Measurements from ENCODE around the gene SPTBN4. TPM values are rescaled to one million over a fixed set of nuclear protein-coding genes. Genes with fewer than 3 reads are reported as not detected.

The SPTBN4 gene
- total and polyA plus RNA-seq, 2 donors (not counting 1 experiment from before 2014, with no cell fraction given): 1.3 to 6.6 TPM

GRCh38 chr19:40616941-40617340 is 150.1 kb downstream of the SPTBN4 start:
- H3K79me2 ChIP-seq (ENCODE audit: control insufficient read depth, insufficient read depth, low read length): no peaks in the 10 kb centered on the region
- H3K4me3 ChIP-seq (replicated peaks in 1 of 4; ENCODE audit: control extremely low read depth in 1 of 4, insufficient read depth in 1 of 4, low read depth in 3 of 4, low read length in 4 of 4): no peak overlapping the region
- H3K9me3 ChIP-seq (ENCODE audit: control insufficient read depth, insufficient read depth, low read depth, low read length): no peaks in the 10 kb centered on the region
- no peak for DNase-seq (ENCODE audit: low read depth in 2 of 2)
- H2AFZ ChIP-seq (ENCODE audit: low read length): no peak overlapping the region
- peaks cover 6% of the 10 kb centered on the region for H3K36me3 ChIP-seq (ENCODE audit: control insufficient read depth, insufficient read depth, low read length)
- no peaks in the 10 kb centered on the region for H3K27me3 ChIP-seq (ENCODE audit: control insufficient read depth, insufficient read depth, low read length)
- H3K4me2 ChIP-seq (ENCODE audit: extremely low read depth, insufficient read depth, low read length): no peak overlapping the region
- H3K4me1 ChIP-seq (ENCODE audit: control insufficient read depth, extremely low read depth, insufficient read depth, low read length): peaks cover 6% of the 10 kb centered on the region
- no peak overlapping the region for H3K9ac ChIP-seq (ENCODE audit: insufficient read depth, low read length)
- H3K27ac ChIP-seq (ENCODE audit: insufficient read depth, low read length): no peak overlapping the region
- TF ChIP-seq EZH2 (IDR thresholded peaks at IDR 0.05; ENCODE audit: low read length, missing control alignments): no peak
- no peak for TF ChIP-seq CTCF (conservative IDR thresholded peaks at IDR 0.05 in 1 of 2, IDR thresholded peaks at IDR 0.05 in 1 of 2; ENCODE audit: low read depth in 1 of 2, low read length in 2 of 2)
- no peaks in the 10 kb centered on the region for H4K20me1 ChIP-seq (ENCODE audit: control insufficient read depth, extremely low read depth, insufficient read depth, low read length)

- Histone ChIP-seq H3K4me1 (ENCODE audit: control insufficient read depth, extremely low read depth, insufficient read depth, low read length) (peaks cover 6% of the 10 kb centered on the region), H3K36me3 (ENCODE audit: control insufficient read depth, insufficient read depth, low read length) (peaks cover 8% of the 10 kb centered on the region), H3K4me2 (ENCODE audit: extremely low read depth, insufficient read depth, low read length) (no peak overlapping the region), H3K4me3 (replicated peaks in 1 of 4; ENCODE audit: control extremely low read depth in 1 of 4, insufficient read depth in 1 of 4, low read depth in 3 of 4, low read length in 4 of 4) (no peak overlapping the region), H3K79me2 (ENCODE audit: control insufficient read depth, insufficient read depth, low read length) (no peaks in the 10 kb centered on the region), H4K20me1 (ENCODE audit: control insufficient read depth, extremely low read depth, insufficient read depth, low read length) (no peaks in the 10 kb centered on the region), H3K27me3 (ENCODE audit: control insufficient read depth, insufficient read depth, low read length) (no peaks in the 10 kb centered on the region), H3K9ac (ENCODE audit: insufficient read depth, low read length) (no peak overlapping the region), H3K27ac (ENCODE audit: insufficient read depth, low read length) (no peak overlapping the region), H2AFZ (ENCODE audit: low read length) (no peak overlapping the region), H3K9me3 (ENCODE audit: control insufficient read depth, insufficient read depth, low read depth, low read length) (no peaks in the 10 kb centered on the region)
- TF ChIP-seq EZH2 (IDR thresholded peaks at IDR 0.05; ENCODE audit: low read length, missing control alignments): no peak
- TF ChIP-seq CTCF (conservative IDR thresholded peaks at IDR 0.05 in 1 of 2, IDR thresholded peaks at IDR 0.05 in 1 of 2; ENCODE audit: low read depth in 1 of 2, low read length in 2 of 2): no peak
- DNase-seq (ENCODE audit: low read depth in 2 of 2): no peak
These were observed 151.2 kb downstream of the SPTBN4 start for GRCh38 chr19:40617961-40618360.

GRCh38 chr19:40619333-40620160 is 152.7 kb downstream of the SPTBN4 start:
- Histone ChIP-seq H3K27ac (ENCODE audit: insufficient read depth, low read length) (no peak overlapping the region), H3K79me2 (ENCODE audit: control insufficient read depth, insufficient read depth, low read length) (no peaks in the 10 kb centered on the region), H3K9me3 (ENCODE audit: control insufficient read depth, insufficient read depth, low read depth, low read length) (no peaks in the 10 kb centered on the region), H2AFZ (ENCODE audit: low read length) (no peak overlapping the region), H3K4me3 (replicated peaks in 1 of 4; ENCODE audit: control extremely low read depth in 1 of 4, insufficient read depth in 1 of 4, low read depth in 3 of 4, low read length in 4 of 4) (no peak overlapping the region), H4K20me1 (ENCODE audit: control insufficient read depth, extremely low read depth, insufficient read depth, low read length) (no peaks in the 10 kb centered on the region), H3K4me2 (ENCODE audit: extremely low read depth, insufficient read depth, low read length) (no peak overlapping the region), H3K9ac (ENCODE audit: insufficient read depth, low read length) (no peak overlapping the region), H3K4me1 (ENCODE audit: control insufficient read depth, extremely low read depth, insufficient read depth, low read length) (peaks cover 6% of the 10 kb centered on the region), H3K27me3 (ENCODE audit: control insufficient read depth, insufficient read depth, low read length) (no peaks in the 10 kb centered on the region), H3K36me3 (ENCODE audit: control insufficient read depth, insufficient read depth, low read length) (peaks cover 9% of the 10 kb centered on the region)
- no peak for DNase-seq (ENCODE audit: low read depth in 2 of 2)
- TF ChIP-seq EZH2 (IDR thresholded peaks at IDR 0.05; ENCODE audit: low read length, missing control alignments) (no peak), CTCF (conservative IDR thresholded peaks at IDR 0.05 in 1 of 2, IDR thresholded peaks at IDR 0.05 in 1 of 2; ENCODE audit: low read depth in 1 of 2, low read length in 2 of 2) (no peak)

Measured in fibroblast of lung (primary cell).